Measurements from ENCODE around the gene PLCL2. TPM values are rescaled to one million over a fixed set of nuclear protein-coding genes. Genes with fewer than 3 reads are reported as not detected.

The PLCL2 gene
- total RNA-seq, 1 experiment from 2014 or later: 32.1 TPM

DNA sequence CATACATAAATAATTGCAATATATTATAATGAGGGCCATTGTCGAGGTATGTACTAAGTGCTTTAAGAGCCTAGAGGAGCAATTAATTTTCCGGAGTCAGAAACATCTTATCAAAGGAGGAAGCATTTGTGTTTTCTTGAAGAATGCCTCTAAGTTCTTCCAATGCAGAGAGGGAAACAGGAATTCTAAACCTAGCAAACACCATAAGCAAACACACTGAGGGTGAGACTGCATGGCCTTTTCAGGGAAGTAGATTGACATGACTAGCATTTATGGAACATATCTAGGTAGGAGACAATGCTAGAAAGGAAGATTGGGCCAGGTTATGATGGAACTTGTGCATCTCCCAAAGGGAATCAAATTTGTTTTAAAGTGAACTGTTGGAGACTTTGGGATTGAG lies 7.2 kb upstream of the PLCL2 start:
- H3K23ac ChIP-seq (ENCODE audit: insufficient read length, low read depth, low read length): no peak overlapping the region
- H3K4me1 Mint-ChIP-seq: peaks cover 3 to 7% of the 10 kb centered on the region in 2 experiments

More for the DNA sequence above, 7.2 kb upstream of the PLCL2 start:
- Mint-ChIP-seq H3K36me3 (ENCODE audit: insufficient read depth in 1 of 3, low read depth in 3 of 3) (no peaks in the 10 kb centered on the region; a peak in 1 of 7 replicates), H3K9me3 (no peaks in the 10 kb centered on the region), H3K4me3 (no peak overlapping the region), H3K27me3 (ENCODE audit: low read depth) (peaks cover 27% of the 10 kb centered on the region), H3K27ac (no peak overlapping the region)
- Histone ChIP-seq H2AK5ac (ENCODE audit: insufficient read length, low read length) (no peak overlapping the region), H4K5ac (ENCODE audit: insufficient read length, low read depth, low read length) (no peak overlapping the region), H3K4me2 (ENCODE audit: insufficient read depth, insufficient read length, low read length) (no peak overlapping the region), H3K27me3 (ENCODE audit: insufficient read depth, low read length) (peaks cover 6% of the 10 kb centered on the region; the same call in 1 of the 2 replicates), H3K14ac (ENCODE audit: insufficient read depth, low read length) (no peak overlapping the region), H3K4ac (ENCODE audit: low read depth, low read length) (no peak overlapping the region), H3K23me2 (ENCODE audit: insufficient read length, low read depth, low read length, poor library complexity, severe bottlenecking) (no peaks in the 10 kb centered on the region), H3K9me3 (ENCODE audit: control insufficient read depth, low read depth, low read length) (no peaks in the 10 kb centered on the region), H3K4me1 (ENCODE audit: insufficient read depth, low read length) (no peaks in the 10 kb centered on the region), H4K8ac (replicated peaks; ENCODE audit: insufficient read length, low read depth, low read length) (no peak overlapping the region), H2BK120ac (ENCODE audit: low read depth, low read length, poor library complexity, severe bottlenecking) (no peak overlapping the region), H3K9ac (ENCODE audit: extremely low read depth, insufficient read length, low read length) (no peak overlapping the region), H2AFZ (ENCODE audit: low read length) (no peak overlapping the region), H2BK20ac (ENCODE audit: low read depth, low read length, poor library complexity, severe bottlenecking) (no peak overlapping the region), H2BK15ac (ENCODE audit: low read depth, low read length) (no peak overlapping the region), H3T11ph (ENCODE audit: low read length) (no peak overlapping the region), H3K27ac (ENCODE audit: insufficient read length, low read depth, low read length) (no peak overlapping the region), H4K91ac (ENCODE audit: insufficient read length, low read depth, low read length) (no peak overlapping the region), H2BK12ac (ENCODE audit: insufficient read length, low read depth, low read length) (no peak overlapping the region), H3K79me1 (ENCODE audit: insufficient read depth, low read depth, low read length, poor library complexity, severe bottlenecking) (no peaks in the 10 kb centered on the region), H3K56ac (ENCODE audit: insufficient read length, low read depth, low read length) (no peak overlapping the region), H4K20me1 (ENCODE audit: control insufficient read depth, insufficient read depth, insufficient read length) (no peaks in the 10 kb centered on the region), H3K79me2 (ENCODE audit: insufficient read depth, low read length) (no peaks in the 10 kb centered on the region), H3K18ac (ENCODE audit: insufficient read length, low read depth, low read length) (no peak overlapping the region), H2BK5ac (ENCODE audit: insufficient read length, low read length) (no peak overlapping the region)
- TF ChIP-seq, protein P1, sequence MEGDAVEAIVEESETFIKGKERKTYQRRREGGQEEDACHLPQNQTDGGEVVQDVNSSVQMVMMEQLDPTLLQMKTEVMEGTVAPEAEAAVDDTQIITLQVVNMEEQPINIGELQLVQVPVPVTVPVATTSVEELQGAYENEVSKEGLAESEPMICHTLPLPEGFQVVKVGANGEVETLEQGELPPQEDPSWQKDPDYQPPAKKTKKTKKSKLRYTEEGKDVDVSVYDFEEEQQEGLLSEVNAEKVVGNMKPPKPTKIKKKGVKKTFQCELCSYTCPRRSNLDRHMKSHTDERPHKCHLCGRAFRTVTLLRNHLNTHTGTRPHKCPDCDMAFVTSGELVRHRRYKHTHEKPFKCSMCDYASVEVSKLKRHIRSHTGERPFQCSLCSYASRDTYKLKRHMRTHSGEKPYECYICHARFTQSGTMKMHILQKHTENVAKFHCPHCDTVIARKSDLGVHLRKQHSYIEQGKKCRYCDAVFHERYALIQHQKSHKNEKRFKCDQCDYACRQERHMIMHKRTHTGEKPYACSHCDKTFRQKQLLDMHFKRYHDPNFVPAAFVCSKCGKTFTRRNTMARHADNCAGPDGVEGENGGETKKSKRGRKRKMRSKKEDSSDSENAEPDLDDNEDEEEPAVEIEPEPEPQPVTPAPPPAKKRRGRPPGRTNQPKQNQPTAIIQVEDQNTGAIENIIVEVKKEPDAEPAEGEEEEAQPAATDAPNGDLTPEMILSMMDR (conservative IDR thresholded peaks at IDR 0.05): no peak
- no peak for DNase-seq
- WGBS (ENCODE audit: extremely low coverage, insufficient read length, low lambda C conversion rate): no CpG with 5 or more reads among the region's 2 CpGs
